IPS DF 6.9 (cell line): ENCODE results near the gene CERCAM.

Experiments used
- DNase-seq: peaks from one replicate; pipeline ENCODE4 v3.0.0-alpha.2; 2013; ENCODE audit warnings: low read depth, low spot score
- H3K27ac ChIP-seq: one replicate; pipeline ENCODE4 v1.5.1; 2013; ENCODE audit warnings: low read length, control low read depth
- H3K27me3 ChIP-seq: 2 replicates; pipeline ENCODE4 v1.6.1; 2013; ENCODE audit warnings: mild to moderate bottlenecking, low read length; ENCODE audit not compliant: control insufficient read depth, insufficient read depth
- H3K36me3 ChIP-seq: 2 replicates; pipeline ENCODE4 v1.6.1; 2013; ENCODE audit warnings: low read length; ENCODE audit not compliant: control insufficient read depth, insufficient read depth
- H3K4me1 ChIP-seq: 2 replicates; pipeline ENCODE4 v1.6.1; 2013; ENCODE audit warnings: low read length; ENCODE audit not compliant: control insufficient read depth, insufficient read depth
- H3K4me3 ChIP-seq: 2 replicates; pipeline ENCODE4 v1.5.1; 2013; ENCODE audit warnings: mild to moderate bottlenecking, low read length
- H3K9me3 ChIP-seq: 2 replicates; pipeline ENCODE4 v1.6.1; 2013; ENCODE audit warnings: low read length, inconsistent platforms; ENCODE audit not compliant: control insufficient read depth, insufficient read depth
- WGBS: extraction: QIAGEN DNeasy Blood & Tissue Kit; methylation state at CpG from one replicate; pipeline ENCODE4 v1.1.7; 2013; ENCODE audit warnings: mixed read lengths, missing lambda C conversion rate; ENCODE audit not compliant: insufficient read length, insufficient coverage; 5-methylcytosine and 5-hydroxymethylcytosine counted together

Gene CERCAM

GRCh38 chr9:128456613-128457061, 36.0 kb downstream of the CERCAM start:
- H3K4me3 ChIP-seq: peak overlapping the region; percentile 79; the same call in 1 of the 2 replicates
- H3K27ac ChIP-seq: no peak overlapping the region
- no CpG with 5 or more reads among the region's 48 CpGs for WGBS

GRCh38 chr9:128457207-128457606, 36.5 kb downstream of the CERCAM start:
- no peak overlapping the region for H3K27ac ChIP-seq
- H3K27me3 ChIP-seq: peaks cover 20% of the 10 kb centered on the region
- 0 out of 2 replicates have a peak, but pooled peaks cover 4% of the 10 kb centered on the region for H3K36me3 ChIP-seq
- H3K9me3 ChIP-seq: no peaks in the 10 kb centered on the region
- no CpG with 5 or more reads among the region's 14 CpGs for WGBS
- DNase-seq: no peak
- H3K4me3 ChIP-seq: no peak overlapping the region; the same call in 1 of the 2 replicates
- no peaks in the 10 kb centered on the region for H3K4me1 ChIP-seq

More at GRCh38 chr9:128456613-128457061, 36.0 kb downstream of the CERCAM start:
- Histone ChIP-seq H3K9me3 (no peaks in the 10 kb centered on the region), H3K27me3 (peaks cover 21% of the 10 kb centered on the region), H3K36me3 (0 out of 2 replicates have a peak, but pooled peaks cover 4% of the 10 kb centered on the region), H3K4me1 (no peaks in the 10 kb centered on the region)
- DNase-seq: no peak

DNA sequence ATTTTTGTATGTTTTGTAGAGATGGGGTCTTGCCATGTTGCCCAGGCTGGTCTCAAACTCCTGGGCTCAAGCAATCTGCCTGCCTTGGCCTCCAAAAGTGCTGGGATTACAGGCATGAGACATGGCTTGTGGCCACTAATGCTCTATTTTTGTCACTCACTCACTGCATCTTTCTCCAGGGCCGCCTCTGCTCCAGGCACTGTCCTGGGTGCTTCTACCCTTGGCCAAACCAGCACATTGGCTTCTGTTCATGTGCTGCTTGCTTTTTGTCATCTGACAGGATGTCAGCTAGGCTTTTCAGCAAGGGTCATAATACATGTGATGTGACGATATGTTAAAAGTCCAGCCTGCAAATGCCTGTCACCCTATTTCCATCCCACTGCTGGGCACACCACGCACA, 38.4 kb downstream of the CERCAM start:
- no peak overlapping the region for H3K27ac ChIP-seq
- DNase-seq: no peak
- H3K4me1 ChIP-seq: no peaks in the 10 kb centered on the region
- no peaks in the 10 kb centered on the region for H3K9me3 ChIP-seq
- no peak overlapping the region for H3K4me3 ChIP-seq
- H3K27me3 ChIP-seq: peaks cover 20% of the 10 kb centered on the region
- no CpG with 5 or more reads among the region's 3 CpGs for WGBS
- peaks cover 4% of the 10 kb centered on the region; the same call in 1 of the 2 replicates for H3K36me3 ChIP-seq

GRCh38 chr9:128469070-128469469, 48.4 kb downstream of the CERCAM start:
- no CpG with 5 or more reads among the region's 7 CpGs for WGBS
- DNase-seq: no peak
- Histone ChIP-seq H3K4me3 (no peak overlapping the region), H3K36me3 (peaks cover 11% of the 10 kb centered on the region; the same call in 1 of the 2 replicates), H3K4me1 (peaks cover 1% of the 10 kb centered on the region; the same call in 1 of the 2 replicates), H3K27me3 (no peaks in the 10 kb centered on the region), H3K27ac (no peak overlapping the region), H3K9me3 (no peaks in the 10 kb centered on the region)

DNA sequence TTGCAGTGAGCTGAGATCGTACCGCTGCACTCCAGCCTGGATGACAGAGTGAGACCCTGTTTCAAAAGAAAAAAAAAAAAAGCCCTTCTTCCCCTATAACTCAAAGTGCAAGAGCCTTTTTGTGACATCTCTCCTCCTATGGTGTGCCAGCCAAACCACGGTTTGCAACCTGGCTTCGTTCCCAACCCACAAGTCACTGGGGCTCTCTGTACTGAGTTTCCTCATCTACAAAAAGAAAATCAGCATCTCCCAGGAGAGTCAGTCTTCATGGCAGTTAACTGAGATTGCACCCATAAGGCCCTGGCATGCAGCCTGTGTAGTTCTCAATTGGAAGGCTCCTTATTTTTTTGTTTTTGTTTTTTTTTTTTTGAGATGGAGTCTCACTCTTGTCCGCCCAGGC, 49.9 kb downstream of the CERCAM start:
- no peak for DNase-seq
- Histone ChIP-seq H3K9me3 (no peaks in the 10 kb centered on the region), H3K27ac (no peak overlapping the region), H3K36me3 (peaks cover 11% of the 10 kb centered on the region; the same call in 1 of the 2 replicates), H3K4me3 (no peak overlapping the region), H3K27me3 (no peaks in the 10 kb centered on the region), H3K4me1 (peaks cover 1% of the 10 kb centered on the region; the same call in 1 of the 2 replicates)
- no CpG with 5 or more reads among the region's 5 CpGs for WGBS

- no peak overlapping the region for H3K4me3 ChIP-seq
- H3K27ac ChIP-seq: no peak overlapping the region
- no peak for DNase-seq
- peaks cover 1% of the 10 kb centered on the region; the same call in 1 of the 2 replicates for H3K4me1 ChIP-seq
- WGBS: no CpG with 5 or more reads among the region's 5 CpGs
- peaks cover 11% of the 10 kb centered on the region; the same call in 1 of the 2 replicates for H3K36me3 ChIP-seq
- no peaks in the 10 kb centered on the region for H3K27me3 ChIP-seq
- H3K9me3 ChIP-seq: no peaks in the 10 kb centered on the region
These were observed 52.4 kb downstream of the CERCAM start for GRCh38 chr9:128473104-128473503.

GRCh38 chr9:128475867-128476266, 55.2 kb downstream of the CERCAM start:
- no CpG with 5 or more reads among the region's 7 CpGs for WGBS
- Histone ChIP-seq H3K9me3 (no peaks in the 10 kb centered on the region), H3K36me3 (peaks cover 9% of the 10 kb centered on the region; the same call in 1 of the 2 replicates), H3K4me1 (peaks cover 1% of the 10 kb centered on the region; the same call in 1 of the 2 replicates), H3K4me3 (no peak overlapping the region), H3K27ac (no peak overlapping the region), H3K27me3 (no peaks in the 10 kb centered on the region)
- DNase-seq: no peak

DNA sequence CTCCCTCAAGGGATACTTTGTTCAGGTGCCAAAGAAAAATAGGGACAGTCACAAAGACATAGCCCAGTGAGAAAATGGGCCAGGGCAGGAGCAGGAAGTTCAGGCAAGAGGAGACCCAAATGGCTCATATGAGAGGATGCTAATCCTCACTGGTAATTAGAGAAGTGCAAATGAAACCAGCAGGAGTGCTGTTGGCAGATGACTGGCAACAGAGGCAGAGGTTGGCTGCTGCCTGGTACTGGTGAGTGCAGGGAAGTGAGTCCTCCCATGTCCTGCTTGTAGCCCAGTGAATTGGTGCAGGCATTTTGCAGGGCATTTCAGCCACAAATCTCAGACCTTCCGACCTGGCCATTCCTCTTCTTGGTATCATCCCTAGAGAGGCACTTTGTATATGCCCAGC, 58.6 kb downstream of the CERCAM start:
- Histone ChIP-seq H3K27me3 (no peaks in the 10 kb centered on the region), H3K9me3 (no peaks in the 10 kb centered on the region), H3K4me3 (no peak overlapping the region), H3K4me1 (peaks cover 1% of the 10 kb centered on the region; the same call in 1 of the 2 replicates), H3K36me3 (peaks cover 4% of the 10 kb centered on the region; the same call in 1 of the 2 replicates), H3K27ac (no peak overlapping the region)
- DNase-seq: no peak
- no CpG with 5 or more reads among the region's 1 CpG for WGBS

DNA sequence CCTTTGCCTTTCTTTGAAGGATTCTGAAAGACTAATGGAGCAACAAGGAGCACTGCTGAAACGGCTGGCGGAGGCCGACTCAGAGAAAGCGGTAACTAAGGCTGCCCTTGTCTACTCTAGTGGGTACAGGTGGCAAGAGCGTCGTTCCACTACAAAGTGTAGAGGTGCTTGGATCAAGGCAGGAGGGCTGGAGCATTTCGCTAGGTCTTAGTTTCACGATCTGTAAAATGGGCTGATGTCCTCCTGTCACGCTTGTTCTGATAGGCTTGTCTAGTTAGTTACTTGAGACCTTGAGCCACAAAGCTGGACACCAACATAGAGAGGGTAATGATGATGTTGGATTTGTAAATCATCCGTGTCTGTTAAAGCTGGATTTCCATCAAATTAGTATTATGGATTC, 60.9 kb downstream of the CERCAM start:
- Histone ChIP-seq H3K27ac (no peak overlapping the region), H3K4me1 (peaks cover 1% of the 10 kb centered on the region; the same call in 1 of the 2 replicates), H3K9me3 (no peaks in the 10 kb centered on the region), H3K36me3 (peaks cover 11% of the 10 kb centered on the region; the same call in 1 of the 2 replicates), H3K27me3 (no peaks in the 10 kb centered on the region), H3K4me3 (no peak overlapping the region)
- WGBS: no CpG with 5 or more reads among the region's 10 CpGs
- no peak for DNase-seq

DNA sequence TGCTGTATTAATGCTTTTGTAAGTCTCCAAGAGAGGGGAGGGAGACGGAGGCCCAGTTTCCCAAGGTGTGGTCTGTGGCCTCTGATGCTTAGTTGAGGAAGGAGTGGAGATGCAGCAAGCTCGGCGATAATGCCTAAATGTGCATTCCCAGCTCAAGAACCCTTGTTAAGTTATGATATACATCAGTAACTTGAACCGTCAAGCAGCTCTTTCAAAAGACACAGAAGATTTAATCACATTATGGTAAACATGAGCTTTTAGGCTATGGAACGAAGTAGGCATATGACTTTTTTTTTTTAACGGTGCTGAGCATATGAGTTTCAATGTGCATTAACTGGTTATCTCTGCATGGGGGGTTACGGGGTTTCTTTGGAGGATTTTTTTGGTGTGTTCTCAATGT, 61.5 kb downstream of the CERCAM start:
- Histone ChIP-seq H3K27ac (no peak overlapping the region), H3K4me1 (peaks cover 1% of the 10 kb centered on the region; the same call in 1 of the 2 replicates), H3K27me3 (no peaks in the 10 kb centered on the region), H3K36me3 (peaks cover 13% of the 10 kb centered on the region; the same call in 1 of the 2 replicates), H3K9me3 (no peaks in the 10 kb centered on the region), H3K4me3 (no peak overlapping the region)
- no peak for DNase-seq
- WGBS: no CpG with 5 or more reads among the region's 7 CpGs
